GM19395 (cell line): Measurements from ENCODE around the gene RPS27L.
"Not testable (repeated sequence)": the region's sequence is repeated elsewhere in the genome, so short reads cannot be mapped to it uniquely, and the experiment has no call there.

ENCODE experiments used
- ATAC-seq: cut with Tn5 transposase; IDR thresholded peaks from one replicate; pipeline ENCODE4 v1.9.1; 2021; ENCODE audit warnings: mild to moderate bottlenecking, moderate library complexity; ENCODE audit not compliant: unreplicated experiment

Gene RPS27L

GRCh38 chr15:63103416-63103815, 53.9 kb downstream of the RPS27L start:
- no peak for ATAC-seq

- ATAC-seq: not testable (repeated sequence)
Measured at GRCh38 chr15:63099581-63099980, 57.7 kb downstream of the RPS27L start.

GRCh38 chr15:63098901-63099300, 58.4 kb downstream of the RPS27L start:
- ATAC-seq: not testable (repeated sequence)
